HepG2 (cell line): Measurements from ENCODE around the gene ZNF451. TPM values are rescaled to one million over a fixed set of nuclear protein-coding genes. Genes with fewer than 3 reads are reported as not detected.

ENCODE experiments used
- EZH2 ChIP-seq: conservative IDR thresholded peaks from 2 replicates; pipeline ENCODE4 v1.6.1; 2012; ENCODE audit warnings: mild to moderate bottlenecking, low read depth, low read length, moderate library complexity
- MXD3 ChIP-seq: IDR thresholded peaks from 2 replicates; pipeline ENCODE4 v1.6.1; 2016; ENCODE audit warnings: mild to moderate bottlenecking, missing biosample characterization, missing genetic modification reagents
- NR3C1 ChIP-seq: sonication (generic); formaldehyde crosslinking; IDR thresholded peaks from 2 replicates; pipeline ENCODE4 v1.4.0; 2020; ENCODE audit warnings: missing genetic modification reagents
- PREB ChIP-seq: sonication (generic); formaldehyde crosslinking; IDR thresholded peaks from 2 replicates; pipeline ENCODE4 v1.4.0; 2020; ENCODE audit warnings: missing genetic modification reagents
- RBFOX2 ChIP-seq: fragments of 200-400 bp; formaldehyde crosslinking; IDR thresholded peaks from 2 replicates; pipeline ENCODE4 v1.6.1; 2017; ENCODE audit warnings: low read depth, mild to moderate bottlenecking, low read length
- RBM22 ChIP-seq: fragments of 200-400 bp; formaldehyde crosslinking; optimal IDR thresholded peaks from 2 replicates; pipeline ENCODE3; 2017; ENCODE audit warnings: mild to moderate bottlenecking, low read length, moderate library complexity
- SKI ChIP-seq: fragments of 450-650 bp; IDR thresholded peaks from one replicate; pipeline ENCODE4 v1.6.1; 2018; ENCODE audit warnings: mild to moderate bottlenecking; ENCODE audit not compliant: partially characterized antibody
- ZNF18 ChIP-seq: sonication (generic); formaldehyde crosslinking; IDR thresholded peaks from 2 replicates; pipeline ENCODE4 v1.8.0; 2022; ENCODE audit warnings: mild to moderate bottlenecking, missing genetic modification reagents; ENCODE audit not compliant: insufficient replicate concordance
- ZNF225 ChIP-seq: sonication (generic); formaldehyde crosslinking; IDR thresholded peaks from 2 replicates; pipeline ENCODE4 v1.4.0; 2020; ENCODE audit warnings: mild to moderate bottlenecking, missing genetic modification reagents
- ZNF530 ChIP-seq: sonication (generic); formaldehyde crosslinking; IDR thresholded peaks from 2 replicates; pipeline ENCODE4 v1.5.0; 2020; ENCODE audit warnings: low read depth, mild to moderate bottlenecking, missing genetic modification reagents
- ZNF567 ChIP-seq: sonication (generic); formaldehyde crosslinking; IDR thresholded peaks from 2 replicates; pipeline ENCODE4 v1.8.1; 2023; ENCODE audit warnings: mild to moderate bottlenecking, missing genetic modification reagents, borderline replicate concordance
- ZXDC ChIP-seq: sonication (generic); formaldehyde crosslinking; IDR thresholded peaks from 2 replicates; pipeline ENCODE4 v1.5.0; 2020; ENCODE audit warnings: mild to moderate bottlenecking, missing genetic modification reagents
- polyA plus RNA-seq, 8 experiments: library from polyadenylated mRNA; depleted of rRNA in 3 of 8; stranded (reverse) in 7 of 8; unstranded in 1 of 8; fragments of >200 nt; fragmentation: Illumina TruSeq in 4 of 8; extraction: Trizol in 4 of 8; gene quantifications; 2 replicates each; pipeline versions ENCODE4 v1.2.1 to v1.2.3, GENCODE V29; 2011 to 2016; ENCODE audit warnings: low read depth in 4 of 8, missing spikeins in 1 of 8, mixed read lengths in 1 of 8; ENCODE audit not compliant: insufficient read depth in 1 of 8
- total RNA-seq, 5 experiments: library from RNA; depleted of rRNA; stranded (reverse); fragments of >200 nt; fragmentation: Illumina TruSeq; extraction: Trizol; gene quantifications; 2 replicates each; pipeline ENCODE4 v1.2.3, GENCODE V29; 2016; ENCODE audit warnings: low read depth in 1 of 5
- TF ChIP-seq, protein P1 (sequence below): sonication (generic); formaldehyde crosslinking; IDR thresholded peaks from 2 replicates; pipeline ENCODE4 v1.8.1; 2023; ENCODE audit warnings: missing genetic modification reagents, inconsistent platforms, borderline replicate concordance
- TF ChIP-seq, protein P2 (sequence below): fragments of 450-650 bp; IDR thresholded peaks from 2 replicates; pipeline ENCODE4 v1.6.1; 2017
- TF ChIP-seq, protein P3 (sequence below): sonication (generic); formaldehyde crosslinking; IDR thresholded peaks from 2 replicates; pipeline ENCODE4 v1.8.0; 2022; ENCODE audit warnings: mild to moderate bottlenecking, missing genetic modification reagents, moderate library complexity
- TF ChIP-seq, protein P4 (sequence below): sonication (generic); formaldehyde crosslinking; IDR thresholded peaks from 2 replicates; pipeline ENCODE4 v1.8.0; 2022; ENCODE audit warnings: mild to moderate bottlenecking, missing genetic modification reagents

ZNF451 gene
- total and polyA plus RNA-seq, 2 of the 13 experiments (the other 11 are each of a cell fraction or from before 2014, with no cell fraction given), result 32.1 to 65.7 TPM

DNA sequence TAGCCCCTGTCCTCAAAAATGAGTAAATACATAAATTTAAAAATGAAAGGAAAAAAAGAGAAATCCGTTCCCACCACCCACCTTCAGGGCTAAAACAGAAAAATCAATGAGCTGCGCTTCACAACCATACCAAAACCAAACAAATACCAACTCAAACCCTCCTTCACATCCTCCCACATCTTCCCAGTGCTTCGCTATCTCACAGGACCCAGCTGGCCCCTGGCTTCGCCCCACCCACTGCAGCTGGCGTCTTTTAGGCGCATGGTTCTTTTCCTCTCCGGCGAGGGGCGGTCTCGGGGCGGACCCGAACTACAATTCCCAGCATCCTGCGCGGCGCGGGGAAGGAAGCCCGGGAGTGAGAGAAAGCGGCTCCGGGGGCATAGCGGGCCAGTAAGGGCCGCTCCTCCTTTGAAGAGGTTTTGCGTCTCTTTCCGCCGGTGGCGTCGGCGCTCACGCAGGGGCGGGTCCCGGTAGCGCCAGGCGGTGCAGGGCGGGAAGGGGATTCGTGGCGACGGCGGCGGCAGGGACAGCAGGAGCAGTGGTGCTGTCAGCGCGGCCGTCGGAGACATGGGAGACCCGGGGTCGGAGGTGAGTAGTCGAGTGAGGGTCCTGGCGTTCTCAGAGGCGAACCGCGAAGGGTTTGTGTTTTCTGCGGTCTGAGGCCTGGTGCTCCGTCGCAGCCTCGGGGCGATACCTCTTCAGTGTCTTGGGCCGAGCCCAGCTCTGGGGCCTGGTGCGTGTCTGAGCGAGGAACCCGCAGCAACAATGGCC, at the start of gene ZNF451 (continued):
- TF ChIP-seq, protein P1, sequence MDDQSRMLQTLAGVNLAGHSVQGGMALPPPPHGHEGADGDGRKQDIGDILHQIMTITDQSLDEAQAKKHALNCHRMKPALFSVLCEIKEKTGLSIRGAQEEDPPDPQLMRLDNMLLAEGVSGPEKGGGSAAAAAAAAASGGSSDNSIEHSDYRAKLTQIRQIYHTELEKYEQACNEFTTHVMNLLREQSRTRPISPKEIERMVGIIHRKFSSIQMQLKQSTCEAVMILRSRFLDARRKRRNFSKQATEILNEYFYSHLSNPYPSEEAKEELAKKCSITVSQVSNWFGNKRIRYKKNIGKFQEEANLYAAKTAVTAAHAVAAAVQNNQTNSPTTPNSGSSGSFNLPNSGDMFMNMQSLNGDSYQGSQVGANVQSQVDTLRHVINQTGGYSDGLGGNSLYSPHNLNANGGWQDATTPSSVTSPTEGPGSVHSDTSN (CRISPR knock-in tag), result 0 out of 2 replicates have a peak, but pooled peaks have one; percentile 51
- TF ChIP-seq ZNF18 (CRISPR knock-in tag) (no peak), SKI (peak; percentile 57), ZXDC (no peak), ZNF225 (no peak), RBM22 (peak; percentile 26), PREB (CRISPR knock-in tag) (no peak), RBFOX2 (peak; percentile 94), EZH2 (no peak), MXD3 (CRISPR knock-in tag) (peak; percentile 82; the same call in 1 of the 2 replicates), NR3C1 (CRISPR knock-in tag) (no peak), ZNF530 (CRISPR knock-in tag) (no peak), ZNF567 (CRISPR knock-in tag) (no peak)
- TF ChIP-seq, protein P2, sequence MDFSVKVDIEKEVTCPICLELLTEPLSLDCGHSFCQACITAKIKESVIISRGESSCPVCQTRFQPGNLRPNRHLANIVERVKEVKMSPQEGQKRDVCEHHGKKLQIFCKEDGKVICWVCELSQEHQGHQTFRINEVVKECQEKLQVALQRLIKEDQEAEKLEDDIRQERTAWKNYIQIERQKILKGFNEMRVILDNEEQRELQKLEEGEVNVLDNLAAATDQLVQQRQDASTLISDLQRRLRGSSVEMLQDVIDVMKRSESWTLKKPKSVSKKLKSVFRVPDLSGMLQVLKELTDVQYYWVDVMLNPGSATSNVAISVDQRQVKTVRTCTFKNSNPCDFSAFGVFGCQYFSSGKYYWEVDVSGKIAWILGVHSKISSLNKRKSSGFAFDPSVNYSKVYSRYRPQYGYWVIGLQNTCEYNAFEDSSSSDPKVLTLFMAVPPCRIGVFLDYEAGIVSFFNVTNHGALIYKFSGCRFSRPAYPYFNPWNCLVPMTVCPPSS, result no peak
- TF ChIP-seq, protein P3, sequence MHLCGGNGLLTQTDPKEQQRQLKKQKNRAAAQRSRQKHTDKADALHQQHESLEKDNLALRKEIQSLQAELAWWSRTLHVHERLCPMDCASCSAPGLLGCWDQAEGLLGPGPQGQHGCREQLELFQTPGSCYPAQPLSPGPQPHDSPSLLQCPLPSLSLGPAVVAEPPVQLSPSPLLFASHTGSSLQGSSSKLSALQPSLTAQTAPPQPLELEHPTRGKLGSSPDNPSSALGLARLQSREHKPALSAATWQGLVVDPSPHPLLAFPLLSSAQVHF (CRISPR knock-in tag), result peak; percentile 91
- TF ChIP-seq, protein P4, sequence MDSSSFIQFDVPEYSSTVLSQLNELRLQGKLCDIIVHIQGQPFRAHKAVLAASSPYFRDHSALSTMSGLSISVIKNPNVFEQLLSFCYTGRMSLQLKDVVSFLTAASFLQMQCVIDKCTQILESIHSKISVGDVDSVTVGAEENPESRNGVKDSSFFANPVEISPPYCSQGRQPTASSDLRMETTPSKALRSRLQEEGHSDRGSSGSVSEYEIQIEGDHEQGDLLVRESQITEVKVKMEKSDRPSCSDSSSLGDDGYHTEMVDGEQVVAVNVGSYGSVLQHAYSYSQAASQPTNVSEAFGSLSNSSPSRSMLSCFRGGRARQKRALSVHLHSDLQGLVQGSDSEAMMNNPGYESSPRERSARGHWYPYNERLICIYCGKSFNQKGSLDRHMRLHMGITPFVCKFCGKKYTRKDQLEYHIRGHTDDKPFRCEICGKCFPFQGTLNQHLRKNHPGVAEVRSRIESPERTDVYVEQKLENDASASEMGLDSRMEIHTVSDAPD (CRISPR knock-in tag), result peak; percentile 52; the same call in 1 of the 2 replicates
